K562 (cell line): ENCODE data around the gene ZNF512B. TPM values are rescaled to one million over a fixed set of nuclear protein-coding genes. Genes with fewer than 3 reads are reported as not detected.

Experiments
- ATAC-seq: fragments of 200-7000 bp; cut with Tn5 transposase; 3 replicates; pipeline ENCODE4 v1.9.1; 2020; ENCODE audit warnings: moderate library complexity
- BruUV-seq: library from RNA; stranded (reverse); fragments of 400-500 nt; replicated peaks from 2 replicates; lab custom pipeline; 2021; lab: Mats Ljungman, UMichigan
- CTCF ChIA-PET: fragments of 300-600 bp; formaldehyde crosslinking; extraction: SDS; loops from one replicate; lab custom pipeline; 2021; ENCODE audit warnings: low intra/inter-chr PET ratio; lab: Yijun Ruan, JAX
- POLR2A ChIA-PET: fragments of 300-600, 350-650 bp; sonication (Branson Sonifier 250); formaldehyde crosslinking; extraction: SDS; loops from one replicate; lab custom pipeline; 2021; ENCODE audit warnings: antibody characterized with exemption, inconsistent platforms; lab: Yijun Ruan, JAX
- DNase-seq, 4 experiments: peaks; one replicate each; pipeline versions ENCODE4 v3.0.0 to v3.0.0-alpha.2; 2011 to 2018; ENCODE audit warnings: low spot score in 3 of 4, mixed read lengths in 3 of 4; ENCODE audit errors: extremely low read depth in 1 of 4
- FAIRE-seq: peaks from 2 replicates; lab custom pipeline; 2011; peaks lifted over from hg19 to GRCh38; lab: Jason Lieb, UNC
- H2AFZ ChIP-seq: 2 replicates; pipeline ENCODE4 v1.6.0; 2011; ENCODE audit warnings: low read depth, low read length, control low read depth, inconsistent platforms
- H3K27ac ChIP-seq: fragments of 200-600 bp; 3 replicates; pipeline ENCODE4 v1.8.0; 2011; ENCODE audit warnings: low read depth, mild to moderate bottlenecking, control low read depth, inconsistent platforms, low read length, moderate library complexity, mixed read lengths; ENCODE audit errors: extremely low read depth
- H3K27me3 ChIP-seq, 2 experiments: fragments of 300-600 bp in 1 of 2; 2 replicates in 1 of 2; 3 replicates in 1 of 2; pipeline versions ENCODE4 v1.6.0 to v1.8.0; 2011; ENCODE audit warnings: inconsistent platforms in 2 of 2, low read length in 2 of 2, mild to moderate bottlenecking in 1 of 2, mixed read lengths in 1 of 2, moderate library complexity in 1 of 2; ENCODE audit not compliant: control insufficient read depth in 2 of 2, insufficient read depth in 2 of 2
- H3K36me3 ChIP-seq: fragments of 300-600 bp; 3 replicates; pipeline ENCODE4 v1.8.0; 2011; ENCODE audit warnings: mild to moderate bottlenecking, low read length, inconsistent platforms; ENCODE audit not compliant: control insufficient read depth, insufficient read depth
- H3K4me1 ChIP-seq, 2 experiments: fragments of 200-600 bp in 1 of 2; replicated peaks in 1 of 2; 2 replicates in 1 of 2; 3 replicates in 1 of 2; pipeline versions ENCODE4 v1.5.1 to v1.8.0; 2011; ENCODE audit warnings: inconsistent platforms in 2 of 2, low read length in 2 of 2, mild to moderate bottlenecking in 1 of 2, mixed read lengths in 1 of 2, moderate library complexity in 1 of 2; ENCODE audit not compliant: control insufficient read depth in 2 of 2, insufficient read depth in 2 of 2
- H3K4me2 ChIP-seq: 2 replicates; pipeline ENCODE4 v1.6.1; 2011; ENCODE audit warnings: low read length, control low read depth, inconsistent platforms, mixed read lengths; ENCODE audit not compliant: insufficient read depth
- H3K4me3 ChIP-seq: fragments of 200-600 bp; sonication (generic), shearing (Covaris generic); 2 replicates; pipeline ENCODE4 v1.5.1; 2016; ENCODE audit warnings: control low read depth, inconsistent platforms
- H3K79me2 ChIP-seq: fragments of 200-600 bp; 3 replicates; pipeline ENCODE4 v1.8.0; 2011; ENCODE audit warnings: low read length, inconsistent platforms; ENCODE audit not compliant: control insufficient read depth, insufficient read depth
- H3K9ac ChIP-seq, 2 experiments: 2 replicates each; pipeline versions ENCODE4 v1.6.0 to v1.6.1; 2011; ENCODE audit warnings: low read depth in 2 of 2, low read length in 2 of 2, control low read depth in 1 of 2, inconsistent platforms in 1 of 2, mild to moderate bottlenecking in 1 of 2, mixed read lengths in 1 of 2; ENCODE audit not compliant: insufficient read depth in 1 of 2
- H3K9me1 ChIP-seq: one replicate; pipeline ENCODE4 v1.6.0; 2011; ENCODE audit warnings: inconsistent platforms, mild to moderate bottlenecking, low read length, moderate library complexity; ENCODE audit not compliant: control insufficient read depth, insufficient read depth
- H3K9me3 ChIP-seq: replicated peaks from 2 replicates; pipeline ENCODE4 v1.5.1; 2011; ENCODE audit warnings: low read depth, low read length, inconsistent platforms; ENCODE audit not compliant: control insufficient read depth, insufficient read depth
- H4K20me1 ChIP-seq: replicated peaks from 2 replicates; pipeline ENCODE4 v1.6.1; 2011; ENCODE audit warnings: low read length, inconsistent platforms, mixed read lengths; ENCODE audit not compliant: control insufficient read depth, insufficient read depth
- CBFA2T2 ChIP-seq: fragments of 450-650 bp; conservative IDR thresholded peaks from 2 replicates; pipeline ENCODE4 v1.6.1; 2017; ENCODE audit warnings: mild to moderate bottlenecking
- HMGN3 ChIP-seq: IDR thresholded peaks from 2 replicates; pipeline ENCODE4 v1.6.1; 2011; ENCODE audit warnings: borderline replicate concordance, low read depth, mild to moderate bottlenecking, mixed read lengths, low read length; ENCODE audit not compliant: insufficient read length; ENCODE audit errors: extremely low read depth
- MAFF ChIP-seq: IDR thresholded peaks from 2 replicates; pipeline ENCODE4 v1.6.1; 2012; ENCODE audit warnings: low read length, improper control_type of control experiment
- MLLT1 ChIP-seq, 2 experiments: fragments of 450-650 bp; IDR thresholded peaks; 2 replicates each; pipeline ENCODE4 v1.6.1; 2016
- TAF9B ChIP-seq: fragments of 450-650 bp; IDR thresholded peaks from 2 replicates; pipeline ENCODE4 v1.6.1; 2018; ENCODE audit warnings: mild to moderate bottlenecking; ENCODE audit not compliant: partially characterized antibody
- YY1 ChIP-seq, 3 experiments: IDR thresholded peaks; 2 replicates each; pipeline ENCODE4 v1.6.1; 2011; ENCODE audit warnings: low read length in 2 of 3, mild to moderate bottlenecking in 2 of 3, moderate library complexity in 2 of 3, borderline replicate concordance in 1 of 3, control low read depth in 1 of 3, low read depth in 1 of 3; ENCODE audit not compliant: insufficient read depth in 3 of 3, insufficient replicate concordance in 2 of 3, control insufficient read depth in 1 of 3, insufficient read length in 1 of 3; ENCODE audit errors: extremely low read depth in 1 of 3
- ZNF217 ChIP-seq: sonication (generic); formaldehyde crosslinking; IDR thresholded peaks from 2 replicates; pipeline ENCODE4 v1.8.0; 2022; ENCODE audit warnings: mild to moderate bottlenecking, missing genetic modification reagents
- ZNF764 ChIP-seq: fragments of 250-450 bp; sonication (Bioruptor Pico); IDR thresholded peaks from 2 replicates; pipeline ENCODE4 v1.4.0; 2020; ENCODE audit warnings: low read depth, mild to moderate bottlenecking, moderate library complexity
- WGBS: fragments of 100-300 bp; shearing (Covaris generic); methylation state at CpG from one replicate; pipeline ENCODE4 v1.1.6; 2016; ENCODE audit warnings: low coverage, mixed read lengths; ENCODE audit not compliant: insufficient coverage; ENCODE audit errors: missing lambda C conversion rate; 5-methylcytosine and 5-hydroxymethylcytosine counted together
- in situ Hi-C: fragments of 300-500 bp; cut with MboI; formaldehyde crosslinking; loops from 4 replicates; pipeline ENCODE4 v1.15.0; 2018; ENCODE audit warnings: inconsistent platforms, mixed read lengths
- intact Hi-C: fragments of 100-400 bp; cut with micrococcal nuclease; formaldehyde crosslinking; loops from 2 replicates; pipeline ENCODE4 v1.14.2; 2022
- polyA plus RNA-seq, 8 experiments: library from polyadenylated mRNA; depleted of rRNA in 4 of 8; stranded (reverse) in 5 of 8; unstranded in 3 of 8; fragments of >200 nt; fragmentation: Nextera tagmentation in 2 of 8; fragmentation: Illumina TruSeq in 1 of 8; extraction: Ambion mirVana in 2 of 8; extraction: Trizol in 1 of 8; gene quantifications; 2 replicates each; pipeline versions ENCODE4 v1.2.1 to v1.2.3, GENCODE V29; 2011 to 2014; ENCODE audit warnings: inconsistent platforms in 1 of 8, missing spikeins in 1 of 8
- total RNA-seq, 7 experiments: library from RNA; depleted of rRNA in 6 of 7; stranded (reverse); fragments of >200 nt in 6 of 7; fragmentation: Illumina TruSeq in 2 of 7; extraction: Trizol in 2 of 7; gene quantifications; 2 replicates each; pipeline versions ENCODE4 v1.2.1 to v1.2.3, GENCODE V29; 2011 to 2021; ENCODE audit warnings: low replicate concordance in 1 of 7

The ZNF512B gene
- total and polyA plus RNA-seq, 9 of the 15 experiments (the other 6 are each of a cell fraction or from before 2014, with no cell fraction given): 0.01 to 27.8 (median 8.2) TPM

- DNase-seq: no peak
- no peak for TF ChIP-seq TAF9B
- no peak for TF ChIP-seq HMGN3
- TF ChIP-seq ZNF764 (CRISPR knock-in tag): no peak
- no peak for TF ChIP-seq YY1 (IDR thresholded peaks at IDR 0.05; ENCODE audit: borderline replicate concordance in 1 of 3, control insufficient read depth in 1 of 3, extremely low read depth in 1 of 3, insufficient read depth in 3 of 3, insufficient read length in 1 of 3, insufficient replicate concordance in 2 of 3, low read depth in 1 of 3, low read length in 2 of 3)
- no peak for TF ChIP-seq ZNF217 (CRISPR knock-in tag)
- TF ChIP-seq MLLT1 (IDR thresholded peaks at IDR 0.05): no peak
- TF ChIP-seq MAFF: no peak
- no peak for TF ChIP-seq CBFA2T2
- no peaks in the 10 kb centered on the region for H3K27me3 ChIP-seq
- intact Hi-C loops (no loop called here), in situ Hi-C loops (no loop called here)
- no peak for FAIRE-seq
- ChIA-PET CTCF (no interaction called here), POLR2A (no interaction called here)
- H3K36me3 ChIP-seq: peaks cover 21% of the 10 kb centered on the region; the same call in 2 of the 3 replicates
- no TSS peak for BruUV-seq
- H3K9ac ChIP-seq: peak overlapping the region in 1 of 2 experiments; percentile 84; a peak in 2 of 4 replicates
- no peaks in the 10 kb centered on the region for H3K9me1 ChIP-seq
- 86% methylated on average over 12 of the region's 12 CpGs for WGBS
- H4K20me1 ChIP-seq: no peaks in the 10 kb centered on the region
- peaks cover 0 to 18% of the 10 kb centered on the region in 2 experiments; a peak in 2 of 5 replicates for H3K4me1 ChIP-seq
- H2AFZ ChIP-seq: no peak overlapping the region
- H3K79me2 ChIP-seq: peaks cover 92% of the 10 kb centered on the region
- H3K27ac ChIP-seq: no peak overlapping the region
- peaks cover 3% of the 10 kb centered on the region; the same call in 1 of the 2 replicates for H3K9me3 ChIP-seq
- ATAC-seq: no peak
- H3K4me2 ChIP-seq: no peak overlapping the region
- H3K4me3 ChIP-seq: no peak overlapping the region
Measured at GRCh38 chr20:63911176-63911575, 58.6 kb downstream of the ZNF512B start.
